Small intestine (tissue), 7 donors: ENCODE data around the gene PLEKHG4B. TPM values are rescaled to one million over a fixed set of nuclear protein-coding genes. Genes with fewer than 3 reads are reported as not detected.

Experiments
- DNase-seq, 2 donors: peaks; one replicate each; pipeline versions ENCODE4 v3.0.0 to v3.0.0-alpha.2; 2013
- FAIRE-seq: peaks from 2 replicates; lab custom pipeline; 2012; peaks lifted over from hg19 to GRCh38; lab: Jason Lieb, UNC
- H3K27ac ChIP-seq, 3 donors: one replicate each; pipeline ENCODE4 v1.5.1; 2013; ENCODE audit warnings: low read length in 2 of 3, mild to moderate bottlenecking in 2 of 3, control low read depth in 1 of 3, inconsistent platforms in 1 of 3, low read depth in 1 of 3, moderate library complexity in 1 of 3
- H3K27me3 ChIP-seq, 3 donors: one replicate each; pipeline ENCODE4 v1.6.1; 2013; ENCODE audit warnings: low read length in 3 of 3, inconsistent platforms in 1 of 3; ENCODE audit not compliant: control insufficient read depth in 3 of 3, insufficient read depth in 3 of 3
- H3K36me3 ChIP-seq, 3 donors: one replicate each; pipeline ENCODE4 v1.6.1; 2013; ENCODE audit warnings: low read length in 3 of 3, inconsistent platforms in 1 of 3, low read depth in 1 of 3, mild to moderate bottlenecking in 1 of 3, moderate library complexity in 1 of 3; ENCODE audit not compliant: control insufficient read depth in 3 of 3, insufficient read depth in 2 of 3
- H3K4me1 ChIP-seq, 3 donors: one replicate each; pipeline ENCODE4 v1.6.1; 2013; ENCODE audit warnings: low read length in 2 of 3, inconsistent platforms in 1 of 3, low read depth in 1 of 3, mild to moderate bottlenecking in 1 of 3, moderate library complexity in 1 of 3; ENCODE audit not compliant: control insufficient read depth in 3 of 3, insufficient read depth in 2 of 3
- H3K4me3 ChIP-seq, 3 donors: one replicate each; pipeline ENCODE4 v1.5.1; 2013; ENCODE audit warnings: low read length in 3 of 3, control low read depth in 1 of 3, inconsistent platforms in 1 of 3, low read depth in 1 of 3, mild to moderate bottlenecking in 1 of 3, moderate library complexity in 1 of 3
- H3K9me3 ChIP-seq, 2 donors: one replicate each; pipeline ENCODE4 v1.6.1; 2013; ENCODE audit warnings: low read depth in 1 of 2, low read length in 1 of 2; ENCODE audit not compliant: control insufficient read depth in 2 of 2, insufficient read depth in 1 of 2
- WGBS, 3 donors: extraction: QIAGEN DNeasy Blood & Tissue Kit; methylation state at CpG; one replicate each; pipeline ENCODE4 v1.1.7; 2013; 5-methylcytosine and 5-hydroxymethylcytosine counted together
- polyA plus RNA-seq, 4 donors: library from polyadenylated mRNA; stranded (reverse) in 3 of 4; unstranded in 1 of 4; fragments of 200-250 nt in 3 of 4; fragments of 120-200 nt in 1 of 4; gene quantifications; one replicate each; pipeline versions ENCODE4 v1.2.1 to v1.2.3, GENCODE V29; 2013
- donor health status: healthy with polysubstance abuse.
- donor health status: control.
- donor health status: control.
- donor health status: Bipolar disorder and iron deficiency.
- donor health status: healthy.

The PLEKHG4B gene
- polyA plus RNA-seq, 4 donors: 0.01 to 0.44 TPM; not detected in 2

- FAIRE-seq: no peak
- Histone ChIP-seq H3K4me3 (no peak overlapping the region), H3K9me3 (no peaks in the 10 kb centered on the region), H3K27me3 (peaks cover 3 to 10% (median 6%) of the 10 kb centered on the region in 3 donors), H3K27ac (no peak overlapping the region), H3K36me3 (no peaks in the 10 kb centered on the region), H3K4me1 (no peaks in the 10 kb centered on the region)
- no peak for DNase-seq
- WGBS, 3 donors: 79 to 83% (median 83%) methylated on average over 10 of the region's 10 CpGs
These were observed 14.4 kb upstream of the PLEKHG4B start for GRCh38 chr5:77546-77945.

GRCh38 chr5:77957-78804 lies 13.8 kb upstream of the PLEKHG4B start:
- 67 to 73% (median 69%) methylated on average over 17 of the region's 17 CpGs for WGBS, 3 donors
- no peak overlapping the region for H3K4me3 ChIP-seq
- FAIRE-seq (no peak), DNase-seq (no peak)
- no peaks in the 10 kb centered on the region for H3K4me1 ChIP-seq
- no peaks in the 10 kb centered on the region for H3K36me3 ChIP-seq
- no peak overlapping the region for H3K27ac ChIP-seq
- no peaks in the 10 kb centered on the region for H3K9me3 ChIP-seq
- H3K27me3 ChIP-seq: peaks cover 3 to 10% (median 6%) of the 10 kb centered on the region in 3 donors

- FAIRE-seq: no peak
- Histone ChIP-seq H3K27ac (no peak overlapping the region), H3K9me3 (no peaks in the 10 kb centered on the region), H3K4me3 (no peak overlapping the region), H3K4me1 (no peaks in the 10 kb centered on the region), H3K27me3 (peaks cover 3 to 10% (median 6%) of the 10 kb centered on the region in 3 donors), H3K36me3 (no peaks in the 10 kb centered on the region)
- DNase-seq: no peak
- WGBS, 3 donors: 61 to 72% (median 62%) methylated on average over 2 of the region's 2 CpGs
These were observed 13.2 kb upstream of the PLEKHG4B start for GRCh38 chr5:78805-79149.

- FAIRE-seq: no peak
These were observed 12.7 kb upstream of the PLEKHG4B start for GRCh38 chr5:79263-79662.

DNA sequence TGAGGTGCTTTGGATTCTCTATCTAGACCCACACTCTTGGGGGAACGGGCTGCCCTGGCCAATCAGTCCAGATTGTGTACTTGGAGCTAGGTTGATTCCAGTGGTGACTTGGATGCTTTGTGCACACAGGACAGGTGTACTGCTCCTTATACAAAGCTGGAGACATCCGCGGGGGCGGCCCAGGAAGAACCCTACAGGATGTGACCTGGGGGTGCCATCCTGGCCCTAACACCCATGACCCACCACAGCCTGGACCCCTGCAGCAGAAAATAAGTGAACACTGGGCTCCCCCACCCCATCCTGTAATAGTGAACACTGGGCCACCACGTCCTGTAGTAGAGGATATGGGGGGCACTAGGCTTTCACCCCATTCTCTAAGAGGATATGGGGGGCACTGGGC lies 12.1 kb upstream of the PLEKHG4B start:
- no peak overlapping the region for H3K27ac ChIP-seq
- WGBS, 3 donors: 81 to 85% (median 84%) methylated on average over 5 of the region's 5 CpGs
- peaks cover 3 to 8% (median 6%) of the 10 kb centered on the region in 3 donors for H3K27me3 ChIP-seq
- no peaks in the 10 kb centered on the region for H3K4me1 ChIP-seq
- H3K4me3 ChIP-seq: no peak overlapping the region
- H3K36me3 ChIP-seq: no peaks in the 10 kb centered on the region
- no peak for DNase-seq
- no peaks in the 10 kb centered on the region for H3K9me3 ChIP-seq
- no peak for FAIRE-seq

More at GRCh38 chr5:79263-79662, 12.7 kb upstream of the PLEKHG4B start:
- H3K4me1 ChIP-seq: no peaks in the 10 kb centered on the region
- no peak overlapping the region for H3K4me3 ChIP-seq
- H3K27me3 ChIP-seq: peaks cover 3 to 9% (median 6%) of the 10 kb centered on the region in 3 donors
- WGBS, 3 donors: 57 to 65% (median 61%) methylated on average over 10 of the region's 10 CpGs
- H3K36me3 ChIP-seq: no peaks in the 10 kb centered on the region
- H3K9me3 ChIP-seq: no peaks in the 10 kb centered on the region
- no peak overlapping the region for H3K27ac ChIP-seq
- DNase-seq: no peak

GRCh38 chr5:81391-82021 lies 10.5 kb upstream of the PLEKHG4B start:
- no peak for DNase-seq
- FAIRE-seq: no peak
- H3K9me3 ChIP-seq: no peaks in the 10 kb centered on the region
- no peak overlapping the region for H3K4me3 ChIP-seq
- no peak overlapping the region for H3K27ac ChIP-seq
- peaks cover 0 to 4% (median 3%) of the 10 kb centered on the region in 3 donors for H3K27me3 ChIP-seq
- 67 to 77% (median 69%) methylated on average over 19 of the region's 19 CpGs for WGBS, 3 donors
- H3K4me1 ChIP-seq: no peaks in the 10 kb centered on the region
- H3K36me3 ChIP-seq: no peaks in the 10 kb centered on the region

DNA sequence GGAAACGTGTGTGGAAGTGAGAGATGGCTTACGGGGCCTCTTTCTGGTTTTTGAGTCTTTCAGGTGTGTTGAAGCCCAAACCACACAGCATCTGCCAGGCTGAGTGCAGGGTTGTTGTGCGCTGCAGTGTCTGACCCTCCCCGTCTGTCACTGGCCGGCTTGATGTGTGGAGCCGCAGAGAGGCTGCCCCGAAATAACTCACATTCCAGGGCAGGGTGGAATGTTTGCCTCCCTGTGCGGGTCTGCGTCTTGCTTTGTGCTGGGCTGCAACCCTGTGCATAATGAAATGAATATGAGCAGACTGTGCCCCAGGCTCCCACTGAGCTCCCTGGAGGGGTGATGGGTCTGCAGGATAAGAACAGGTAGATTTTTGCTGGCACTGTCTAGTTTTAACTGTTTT lies 9.9 kb upstream of the PLEKHG4B start:
- Histone ChIP-seq H3K9me3 (no peaks in the 10 kb centered on the region), H3K4me3 (no peak overlapping the region), H3K36me3 (no peaks in the 10 kb centered on the region), H3K27ac (no peak overlapping the region), H3K27me3 (peaks cover 0 to 4% (median 3%) of the 10 kb centered on the region in 3 donors), H3K4me1 (no peaks in the 10 kb centered on the region)
- DNase-seq: no peak
- 8 to 31% (median 28%) methylated on average over 9 of the region's 9 CpGs for WGBS, 3 donors
- FAIRE-seq: no peak

- WGBS, 3 donors: 32 to 50% (median 41%) methylated on average over 10 of the region's 10 CpGs
- H3K9me3 ChIP-seq: no peaks in the 10 kb centered on the region
- no peaks in the 10 kb centered on the region for H3K4me1 ChIP-seq
- peaks cover 0 to 4% (median 3%) of the 10 kb centered on the region in 3 donors for H3K27me3 ChIP-seq
- no peaks in the 10 kb centered on the region for H3K36me3 ChIP-seq
- H3K27ac ChIP-seq: no peak overlapping the region
- DNase-seq (no peak), FAIRE-seq (no peak)
- H3K4me3 ChIP-seq: no peak overlapping the region
These were observed 9.4 kb upstream of the PLEKHG4B start for GRCh38 chr5:82570-82969.
